GM23338 (cell line): ENCODE results near the gene NR2C1. TPM values are rescaled to one million over a fixed set of nuclear protein-coding genes. Genes with fewer than 3 reads are reported as not detected.

Experiments used
- ATAC-seq: fragments of 200-7000 bp; cut with Tn5 transposase; 3 replicates; pipeline ENCODE4 v1.9.1; 2020
- DNase-seq: peaks from one replicate; pipeline ENCODE4 v3.0.0-alpha.2; 2015; ENCODE audit warnings: low spot score
- H2AFZ ChIP-seq: fragments of 200-600 bp; sonication (generic); 2 replicates; pipeline ENCODE4 v1.8.0; 2016; ENCODE audit warnings: antibody characterized with exemption, mild to moderate bottlenecking, moderate library complexity
- H3F3A ChIP-seq: fragments of 200-600 bp; sonication (generic); replicated peaks from 2 replicates; pipeline ENCODE4 v1.8.0; 2017; ENCODE audit warnings: antibody characterized with exemption, mixed run types, low read depth
- H3K27ac ChIP-seq: fragments of 200-600 bp; sonication (generic); 2 replicates; pipeline ENCODE4 v1.6.1; 2016; ENCODE audit warnings: low read depth
- H3K27me3 ChIP-seq: fragments of 200-600 bp; sonication (generic); 2 replicates; pipeline ENCODE4 v1.8.0; 2016; ENCODE audit warnings: mild to moderate bottlenecking, mixed run types, moderate library complexity; ENCODE audit not compliant: insufficient read depth
- H3K36me3 ChIP-seq: fragments of 200-600 bp; sonication (generic); 2 replicates; pipeline ENCODE4 v1.8.0; 2016; ENCODE audit warnings: mild to moderate bottlenecking; ENCODE audit not compliant: insufficient read depth
- H3K4me1 ChIP-seq: fragments of 200-600 bp; sonication (generic); 2 replicates; pipeline ENCODE4 v1.8.0; 2016; ENCODE audit warnings: mild to moderate bottlenecking, moderate library complexity; ENCODE audit not compliant: insufficient read depth
- H3K4me2 ChIP-seq: fragments of 200-600 bp; sonication (generic); 2 replicates; pipeline ENCODE4 v1.7.1; 2017; ENCODE audit warnings: mixed run types
- H3K4me3 ChIP-seq: fragments of 200-600 bp; sonication (generic); 2 replicates; pipeline ENCODE4 v1.6.1; 2016; ENCODE audit warnings: mixed run types
- H3K79me2 ChIP-seq: fragments of 200-600 bp; sonication (generic); replicated peaks from 2 replicates; pipeline ENCODE4 v1.8.0; 2017; ENCODE audit warnings: mild to moderate bottlenecking; ENCODE audit not compliant: insufficient read depth
- H3K9me2 ChIP-seq: fragments of 200-600 bp; sonication (generic); 2 replicates; pipeline ENCODE4 v1.8.0; 2017; ENCODE audit not compliant: insufficient read depth
- H4K20me1 ChIP-seq: fragments of 200-600 bp; sonication (generic); replicated peaks from 2 replicates; pipeline ENCODE4 v1.8.0; 2017; ENCODE audit warnings: mild to moderate bottlenecking; ENCODE audit not compliant: insufficient read depth
- H3K27ac Mint-ChIP-seq: 2 replicates; pipeline ENCODE4 v1.8.0; 2020; ENCODE audit warnings: inconsistent platforms, mild to moderate bottlenecking, moderate library complexity, mixed read lengths
- H3K27me3 Mint-ChIP-seq: 3 replicates; pipeline ENCODE4 v1.8.0; 2022; ENCODE audit warnings: low read depth, mild to moderate bottlenecking, moderate library complexity, mixed read lengths, inconsistent platforms; ENCODE audit not compliant: insufficient read depth, poor library complexity
- H3K36me3 Mint-ChIP-seq: 3 replicates; pipeline ENCODE4 v1.8.0; 2021; ENCODE audit warnings: low read depth, mild to moderate bottlenecking, inconsistent platforms, moderate library complexity, mixed read lengths
- H3K4me1 Mint-ChIP-seq: 3 replicates; pipeline ENCODE4 v1.8.0; 2020; ENCODE audit warnings: mild to moderate bottlenecking, inconsistent platforms, mixed read lengths
- H3K4me3 Mint-ChIP-seq: 3 replicates; pipeline ENCODE4 v1.8.0; 2021; ENCODE audit warnings: moderate library complexity, mild to moderate bottlenecking, inconsistent platforms, mixed read lengths
- H3K9me3 Mint-ChIP-seq: 3 replicates; pipeline ENCODE4 v1.8.0; 2020; ENCODE audit warnings: moderate library complexity, mild to moderate bottlenecking, inconsistent platforms, mixed read lengths
- CTCF ChIP-seq, 2 experiments: fragments of 200-600 bp in 1 of 2; sonication (generic) in 1 of 2; conservative IDR thresholded peaks; 2 replicates each; pipeline versions ENCODE4 v1.5.1 to v1.6.1; 2016 to 2017; ENCODE audit warnings: antibody characterized with exemption in 2 of 2, low read depth in 2 of 2, mild to moderate bottlenecking in 2 of 2, moderate library complexity in 1 of 2
- EZH2 ChIP-seq: fragments of 200-600 bp; sonication (generic); IDR thresholded peaks from one replicate; pipeline ENCODE4 v1.8.0; 2017; ENCODE audit warnings: antibody characterized with exemption, mild to moderate bottlenecking, low read depth; ENCODE audit not compliant: unreplicated experiment
- STAT1 ChIP-seq: IDR thresholded peaks from one replicate; pipeline ENCODE4 v1.6.1; 2016; ENCODE audit warnings: antibody characterized with exemption; ENCODE audit not compliant: unreplicated experiment
- polyA plus RNA-seq: library from polyadenylated mRNA; unstranded; fragments of >200 nt; fragmentation: Nextera tagmentation; extraction: Ambion mirVana; gene quantifications from 2 replicates; pipeline ENCODE4 v1.2.1, GENCODE V29; 2016
- total RNA-seq: library from RNA; depleted of rRNA; stranded (reverse); fragments of >200 nt; shearing (Covaris generic); gene quantifications from 2 replicates; pipeline ENCODE4 v1.2.3, GENCODE V29; 2014
- TF ChIP-seq, protein P1 (sequence below): IDR thresholded peaks from one replicate; pipeline ENCODE4 v1.6.1; 2018; ENCODE audit warnings: antibody characterized with exemption; ENCODE audit not compliant: unreplicated experiment

NR2C1 gene
- total and polyA plus RNA-seq, 2 experiments from 2014 or later = 41.1 to 45.3 TPM

- Mint-ChIP-seq H3K4me3 (no peak overlapping the region), H3K27ac (no peak overlapping the region; the same call in 1 of the 2 replicates), H3K36me3 (peaks cover 15% of the 10 kb centered on the region; the same call in 2 of the 3 replicates), H3K9me3 (no peaks in the 10 kb centered on the region), H3K27me3 (peaks cover 3% of the 10 kb centered on the region), H3K4me1 (peaks cover 32% of the 10 kb centered on the region)
- Histone ChIP-seq H3K9me2 (no peaks in the 10 kb centered on the region), H3K27me3 (no peaks in the 10 kb centered on the region), H3F3A (no peaks in the 10 kb centered on the region), H4K20me1 (no peaks in the 10 kb centered on the region), H3K27ac (0 out of 2 replicates have a peak overlapping the region, but pooled peaks have one; percentile 55), H2AFZ (no peak overlapping the region), H3K36me3 (no peaks in the 10 kb centered on the region), H3K79me2 (no peaks in the 10 kb centered on the region), H3K4me3 (no peak overlapping the region), H3K4me2 (no peak overlapping the region), H3K4me1 (peaks cover 29% of the 10 kb centered on the region)
- no peak for ATAC-seq
- TF ChIP-seq, protein P1, sequence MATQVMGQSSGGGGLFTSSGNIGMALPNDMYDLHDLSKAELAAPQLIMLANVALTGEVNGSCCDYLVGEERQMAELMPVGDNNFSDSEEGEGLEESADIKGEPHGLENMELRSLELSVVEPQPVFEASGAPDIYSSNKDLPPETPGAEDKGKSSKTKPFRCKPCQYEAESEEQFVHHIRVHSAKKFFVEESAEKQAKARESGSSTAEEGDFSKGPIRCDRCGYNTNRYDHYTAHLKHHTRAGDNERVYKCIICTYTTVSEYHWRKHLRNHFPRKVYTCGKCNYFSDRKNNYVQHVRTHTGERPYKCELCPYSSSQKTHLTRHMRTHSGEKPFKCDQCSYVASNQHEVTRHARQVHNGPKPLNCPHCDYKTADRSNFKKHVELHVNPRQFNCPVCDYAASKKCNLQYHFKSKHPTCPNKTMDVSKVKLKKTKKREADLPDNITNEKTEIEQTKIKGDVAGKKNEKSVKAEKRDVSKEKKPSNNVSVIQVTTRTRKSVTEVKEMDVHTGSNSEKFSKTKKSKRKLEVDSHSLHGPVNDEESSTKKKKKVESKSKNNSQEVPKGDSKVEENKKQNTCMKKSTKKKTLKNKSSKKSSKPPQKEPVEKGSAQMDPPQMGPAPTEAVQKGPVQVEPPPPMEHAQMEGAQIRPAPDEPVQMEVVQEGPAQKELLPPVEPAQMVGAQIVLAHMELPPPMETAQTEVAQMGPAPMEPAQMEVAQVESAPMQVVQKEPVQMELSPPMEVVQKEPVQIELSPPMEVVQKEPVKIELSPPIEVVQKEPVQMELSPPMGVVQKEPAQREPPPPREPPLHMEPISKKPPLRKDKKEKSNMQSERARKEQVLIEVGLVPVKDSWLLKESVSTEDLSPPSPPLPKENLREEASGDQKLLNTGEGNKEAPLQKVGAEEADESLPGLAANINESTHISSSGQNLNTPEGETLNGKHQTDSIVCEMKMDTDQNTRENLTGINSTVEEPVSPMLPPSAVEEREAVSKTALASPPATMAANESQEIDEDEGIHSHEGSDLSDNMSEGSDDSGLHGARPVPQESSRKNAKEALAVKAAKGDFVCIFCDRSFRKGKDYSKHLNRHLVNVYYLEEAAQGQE = no peak
- TF ChIP-seq CTCF (conservative IDR thresholded peaks at IDR 0.05; ENCODE audit: low read depth in 2 of 2) (no peak), EZH2 (no peak)
- no peak for DNase-seq
These were observed 44.8 kb upstream of the NR2C1 start for GRCh38 chr12:95118138-95118787.

DNA sequence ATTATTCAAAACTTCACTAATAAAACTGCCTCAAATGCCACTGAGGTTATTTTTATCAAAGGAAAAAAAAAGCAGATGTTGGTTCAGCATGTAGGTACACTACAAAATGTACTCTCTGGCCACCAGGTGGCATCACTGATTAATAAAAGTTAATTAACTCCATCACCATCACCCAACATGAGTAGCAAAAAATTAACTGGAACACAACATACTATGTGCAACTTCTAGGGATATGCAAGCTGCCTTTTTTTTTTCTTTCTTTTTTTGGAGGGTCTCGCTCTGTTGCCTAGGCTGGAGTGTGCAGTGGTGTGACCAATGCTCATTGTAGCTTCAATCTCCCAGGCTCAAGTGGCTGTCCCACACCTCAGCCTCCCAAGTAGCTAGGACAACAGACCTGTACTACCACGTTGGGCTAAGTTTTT is 43.8 kb upstream of the NR2C1 start:
- Histone ChIP-seq H3K4me1 (peaks cover 29% of the 10 kb centered on the region), H4K20me1 (no peaks in the 10 kb centered on the region), H2AFZ (no peak overlapping the region), H3K4me3 (no peak overlapping the region), H3K79me2 (no peaks in the 10 kb centered on the region), H3K27me3 (no peaks in the 10 kb centered on the region), H3K9me2 (no peaks in the 10 kb centered on the region), H3F3A (no peaks in the 10 kb centered on the region), H3K4me2 (no peak overlapping the region), H3K36me3 (no peaks in the 10 kb centered on the region), H3K27ac (peak overlapping the region; percentile 50)
- Mint-ChIP-seq H3K4me3 (no peak overlapping the region), H3K4me1 (peaks cover 32% of the 10 kb centered on the region), H3K36me3 (peaks cover 21% of the 10 kb centered on the region; the same call in 2 of the 3 replicates), H3K27ac (no peak overlapping the region), H3K27me3 (peaks cover 1% of the 10 kb centered on the region), H3K9me3 (no peaks in the 10 kb centered on the region)
- ATAC-seq (peak; percentile 79), DNase-seq (peak; percentile 80)
- no peak for TF ChIP-seq STAT1
- peak; percentile 68 to 87 for TF ChIP-seq CTCF (conservative IDR thresholded peaks at IDR 0.05; ENCODE audit: low read depth in 2 of 2)
